HG02870 (cell line): ENCODE results near the gene ARFRP1.

Experiments used
- ATAC-seq: cut with Tn5 transposase; IDR thresholded peaks from one replicate; pipeline ENCODE4 v1.9.1; 2021; ENCODE audit warnings: mild to moderate bottlenecking, moderate library complexity; ENCODE audit not compliant: unreplicated experiment

ARFRP1 gene

DNA sequence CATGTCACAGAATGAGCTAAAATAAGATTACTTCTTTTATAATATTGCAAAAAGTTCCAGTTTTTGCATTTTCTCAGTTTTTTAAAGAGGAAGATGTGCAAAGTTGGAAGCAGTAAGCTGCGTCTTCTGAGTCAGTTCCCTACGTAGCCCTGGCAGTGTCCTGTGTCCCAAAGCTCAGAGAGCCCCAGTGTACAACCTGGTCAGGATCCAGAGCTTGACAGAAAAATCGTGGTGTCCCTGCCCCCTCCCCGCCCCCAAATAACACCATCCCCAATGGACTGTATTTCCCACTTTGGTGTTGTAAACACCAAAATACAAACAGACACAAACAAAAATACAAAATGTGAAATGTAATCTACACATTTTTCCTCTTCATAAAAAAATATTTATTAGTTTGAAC is 36.4 kb upstream of the ARFRP1 start:
- no peak for ATAC-seq

DNA sequence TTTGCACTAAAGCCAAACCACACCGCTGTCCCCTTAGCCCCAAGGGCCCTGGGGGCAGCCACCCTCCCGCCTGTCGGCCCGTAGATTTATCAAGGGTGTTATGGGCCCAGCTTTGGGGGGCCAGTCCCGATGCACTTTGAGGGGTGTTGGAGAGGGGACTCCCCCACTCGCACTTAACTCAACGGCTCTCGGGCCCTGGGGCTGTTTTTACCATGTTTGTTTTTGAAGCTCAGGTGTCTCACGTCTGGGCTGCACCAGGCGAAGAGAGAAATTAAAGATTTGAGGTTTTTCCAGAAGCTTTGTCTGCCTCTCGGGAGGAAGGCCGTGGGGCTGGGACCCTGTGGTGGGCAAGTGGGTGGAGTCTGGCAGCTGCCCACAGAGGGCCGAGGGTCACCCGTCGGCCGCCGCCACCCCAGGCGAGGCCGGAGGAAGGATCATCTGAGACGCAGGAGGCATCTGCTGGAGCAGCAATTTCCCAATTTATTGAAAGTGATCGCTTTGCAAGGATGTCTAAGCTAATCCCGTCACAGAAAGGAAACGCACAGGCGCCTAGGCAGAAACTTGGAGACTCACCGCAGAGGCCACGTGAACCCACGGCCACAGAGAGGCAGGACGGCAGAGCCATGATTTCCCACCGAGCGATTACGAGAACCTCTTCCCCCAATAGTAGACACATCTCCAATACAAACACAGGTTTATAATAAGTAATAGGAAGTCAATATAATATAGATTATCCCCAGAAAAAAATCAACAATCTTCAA is 35.6 kb upstream of the ARFRP1 start:
- ATAC-seq: no peak

DNA sequence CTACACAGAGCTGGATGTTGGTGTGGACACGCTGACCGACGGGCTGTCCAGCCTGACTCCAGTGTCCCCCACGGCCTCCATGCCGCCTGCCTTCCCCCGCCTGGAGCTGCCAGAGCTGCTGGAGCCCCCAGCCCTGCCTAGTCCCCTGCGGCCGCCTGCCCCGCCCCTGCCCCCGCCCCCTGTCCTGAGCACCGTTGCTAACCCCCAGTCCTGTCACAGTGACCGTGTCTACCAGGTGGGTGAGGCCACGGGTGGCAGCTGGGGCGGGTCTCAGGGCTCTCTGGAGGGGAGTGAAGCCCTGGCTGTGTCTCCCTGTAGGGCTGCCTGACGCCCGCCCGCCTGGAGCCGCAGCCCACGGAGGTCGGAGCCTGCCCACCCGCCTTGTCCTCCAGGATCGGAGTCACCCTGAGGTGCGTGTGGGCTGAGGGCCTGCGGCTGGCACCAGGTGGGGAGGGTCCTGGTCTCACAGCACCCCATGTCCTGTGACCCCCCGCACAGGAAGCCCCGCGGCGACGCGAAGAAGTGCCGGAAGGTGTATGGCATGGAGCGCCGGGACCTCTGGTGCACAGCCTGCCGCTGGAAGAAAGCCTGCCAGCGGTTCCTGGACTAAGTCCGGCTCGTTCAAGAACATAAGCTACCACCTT is 34.7 kb upstream of the ARFRP1 start:
- ATAC-seq: no peak

DNA sequence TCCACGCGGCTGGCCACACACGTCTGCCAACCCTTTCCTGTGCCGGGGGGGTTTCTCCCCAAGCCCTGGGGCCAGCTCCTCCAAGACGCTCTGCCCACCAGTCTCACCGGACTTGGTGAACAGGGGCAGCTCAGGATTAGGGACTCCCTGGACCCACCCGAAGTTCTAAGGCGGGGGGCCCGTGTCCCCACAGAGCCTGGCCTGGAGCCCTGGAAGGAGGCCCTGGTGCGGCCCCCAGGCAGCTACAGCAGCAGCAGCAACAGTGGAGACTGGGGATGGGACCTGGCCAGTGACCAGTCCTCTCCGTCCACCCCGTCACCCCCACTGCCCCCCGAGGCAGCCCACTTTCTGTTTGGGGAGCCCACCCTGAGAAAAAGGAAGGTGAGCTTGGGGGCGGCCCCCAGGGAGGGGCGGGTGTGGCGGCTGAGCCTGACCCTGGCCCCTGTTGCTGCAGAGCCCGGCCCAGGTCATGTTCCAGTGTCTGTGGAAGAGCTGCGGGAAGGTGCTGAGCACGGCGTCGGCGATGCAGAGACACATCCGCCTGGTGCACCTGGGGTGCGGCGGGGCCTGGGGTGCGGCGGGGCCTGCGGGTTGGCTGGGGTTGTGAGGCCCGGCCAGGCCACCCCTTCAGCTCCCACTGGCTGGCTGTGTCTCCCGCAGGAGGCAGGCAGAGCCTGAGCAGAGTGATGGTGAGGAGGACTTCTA is 34.1 kb upstream of the ARFRP1 start:
- ATAC-seq: no peak

DNA sequence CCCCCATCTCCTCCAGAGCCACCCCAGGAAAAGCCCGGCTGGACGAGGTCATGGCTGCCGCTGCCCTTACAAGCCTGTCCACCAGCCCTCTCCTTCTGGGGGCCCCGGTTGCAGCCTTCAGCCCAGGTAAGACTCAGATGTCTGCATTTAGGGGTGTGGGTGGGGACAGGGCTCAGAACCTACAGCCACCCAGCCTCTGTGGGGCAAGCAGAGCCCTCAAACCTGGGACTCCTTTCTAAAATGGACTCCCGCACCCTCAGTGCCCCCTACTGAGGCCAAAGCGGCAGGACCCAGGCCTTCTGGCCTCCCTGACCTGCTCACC is 33.5 kb upstream of the ARFRP1 start:
- ATAC-seq: no peak

DNA sequence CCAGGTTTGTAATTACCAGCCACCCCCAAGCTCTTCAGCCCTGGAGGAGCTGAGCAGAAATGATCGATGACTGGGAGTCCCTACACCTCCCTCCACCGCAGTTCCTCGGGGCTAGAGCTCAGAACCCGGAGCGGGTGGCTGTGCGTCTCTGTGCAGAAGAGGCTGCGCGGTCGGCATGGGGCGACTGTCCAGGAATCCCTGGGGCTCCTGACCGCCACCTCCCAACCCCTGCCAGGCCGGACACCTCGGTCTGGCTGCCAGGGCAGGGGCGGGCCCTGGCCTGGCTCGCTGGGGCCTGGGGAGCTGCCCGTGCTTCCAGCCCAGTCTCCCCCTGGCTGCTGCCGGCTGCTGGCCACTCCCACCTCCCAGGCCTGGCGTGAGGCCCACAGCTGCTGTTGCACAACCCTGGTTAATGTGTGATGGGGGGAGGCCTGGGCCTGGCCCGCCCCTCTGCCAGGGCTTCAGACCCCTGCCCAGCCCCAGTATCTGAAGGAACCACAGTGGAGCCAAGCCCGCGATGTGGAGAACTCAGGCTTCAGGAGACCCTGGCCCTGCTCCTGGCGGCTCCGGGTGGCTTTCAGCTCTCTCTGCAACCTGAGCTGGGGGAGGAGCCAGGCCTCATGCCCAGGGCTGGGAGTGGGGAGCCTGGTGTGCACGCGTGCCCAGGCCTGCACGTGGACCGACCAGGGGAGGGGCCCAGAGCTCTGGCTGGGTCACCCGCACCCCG is 33.0 kb upstream of the ARFRP1 start:
- ATAC-seq: no peak

DNA sequence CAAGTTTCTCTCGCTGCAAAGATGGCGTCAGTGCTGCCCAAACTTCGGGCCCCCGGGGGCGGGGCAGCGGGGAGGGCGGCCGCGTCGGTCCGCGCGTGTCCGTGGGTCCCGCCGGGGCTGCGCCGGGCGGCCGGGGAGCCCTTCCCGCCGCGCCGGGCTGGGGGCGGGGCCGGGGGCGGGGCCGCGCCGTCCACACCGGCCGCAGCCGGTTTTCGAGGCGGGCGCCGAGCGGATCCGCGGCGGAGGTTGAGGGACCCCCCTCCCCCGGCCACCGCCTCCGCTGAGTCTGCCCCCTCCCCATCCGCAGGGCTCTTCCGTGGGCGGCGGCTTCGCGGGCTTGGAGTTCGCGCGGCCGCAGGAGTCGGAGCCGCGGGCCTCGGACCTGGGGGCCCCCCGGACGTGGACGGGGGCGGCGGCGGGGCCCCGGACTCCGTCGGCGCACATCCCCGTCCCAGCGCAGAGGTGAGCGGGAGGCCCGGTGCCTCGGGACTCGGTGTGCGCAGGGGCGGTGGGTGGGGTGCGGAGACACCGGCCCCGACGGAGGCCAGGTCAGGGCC is 32.4 kb upstream of the ARFRP1 start:
- peak; percentile 11 for ATAC-seq

DNA sequence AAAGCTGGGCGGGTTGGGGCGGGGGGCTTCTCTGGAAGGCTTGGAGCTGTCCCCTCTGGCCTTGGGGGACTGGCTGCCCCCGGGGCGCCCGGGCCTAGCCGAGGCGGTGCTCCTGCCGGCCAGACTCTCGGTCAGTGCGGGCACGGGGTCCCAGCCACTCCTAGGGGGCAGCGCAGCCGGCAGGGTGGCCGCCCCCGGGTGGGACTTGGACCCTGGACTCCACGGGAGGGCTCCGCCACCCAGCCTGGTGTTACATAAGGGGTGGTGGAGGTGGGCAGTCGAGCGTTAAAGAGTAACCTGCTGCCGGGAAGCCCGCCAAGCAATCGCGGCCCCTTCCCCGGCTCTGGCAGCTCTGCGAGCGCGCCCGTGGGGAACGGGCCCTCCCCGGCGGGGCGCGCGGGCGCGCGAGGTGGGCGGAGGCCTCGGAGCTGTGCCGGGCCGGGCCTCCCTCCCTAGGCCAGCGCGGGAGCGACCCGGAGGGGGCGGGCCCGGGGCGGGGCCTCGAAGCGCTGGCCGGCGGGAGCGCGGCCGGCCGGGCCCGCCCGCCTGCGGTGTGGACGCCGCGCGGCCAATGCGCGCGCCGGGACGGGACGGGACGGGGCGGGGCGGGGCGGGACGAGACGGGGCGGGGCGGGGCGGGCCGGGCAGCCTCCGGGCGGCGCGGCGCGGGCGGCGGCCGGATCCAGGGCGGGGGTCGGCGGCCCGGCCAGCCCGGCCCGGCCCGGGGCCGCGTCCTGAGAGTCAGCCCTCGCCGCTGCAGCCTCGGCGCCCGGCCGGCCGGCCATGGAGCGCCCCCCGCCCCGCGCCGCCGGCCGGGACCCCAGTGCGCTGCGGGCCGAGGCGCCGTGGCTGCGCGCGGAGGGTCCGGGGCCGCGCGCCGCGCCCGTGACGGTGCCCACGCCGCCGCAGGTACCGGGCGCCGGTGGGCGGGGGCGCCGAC is 31.6 kb upstream of the ARFRP1 start, which contains the start of gene SLC2A4RG:
Gene SLC2A4RG, plus strand, starts transcription at position 647 of the 940 bp plus-strand sequence. Its CDS starts 137 bp downstream, at position 784.
- peak; percentile 40 for ATAC-seq

DNA sequence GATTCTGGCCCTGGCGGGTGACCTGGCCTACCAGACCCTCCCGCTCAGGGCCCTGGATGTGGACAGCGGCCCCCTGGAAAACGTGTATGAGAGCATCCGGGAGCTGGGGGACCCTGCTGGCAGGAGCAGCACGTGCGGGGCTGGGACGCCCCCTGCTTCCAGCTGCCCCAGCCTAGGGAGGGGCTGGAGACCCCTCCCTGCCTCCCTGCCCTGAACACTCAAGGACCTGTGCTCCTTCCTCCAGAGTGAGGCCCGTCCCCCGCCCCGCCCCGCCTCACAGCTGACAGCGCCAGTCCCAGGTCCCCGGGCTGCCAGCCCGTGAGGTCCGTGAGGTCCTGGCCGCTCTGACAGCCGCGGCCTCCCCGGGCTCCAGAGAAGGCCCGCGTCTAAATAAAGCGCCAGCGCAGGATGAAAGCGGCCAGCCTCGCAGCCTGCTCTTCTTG is 30.9 kb upstream of the ARFRP1 start:
- ATAC-seq: no peak

DNA sequence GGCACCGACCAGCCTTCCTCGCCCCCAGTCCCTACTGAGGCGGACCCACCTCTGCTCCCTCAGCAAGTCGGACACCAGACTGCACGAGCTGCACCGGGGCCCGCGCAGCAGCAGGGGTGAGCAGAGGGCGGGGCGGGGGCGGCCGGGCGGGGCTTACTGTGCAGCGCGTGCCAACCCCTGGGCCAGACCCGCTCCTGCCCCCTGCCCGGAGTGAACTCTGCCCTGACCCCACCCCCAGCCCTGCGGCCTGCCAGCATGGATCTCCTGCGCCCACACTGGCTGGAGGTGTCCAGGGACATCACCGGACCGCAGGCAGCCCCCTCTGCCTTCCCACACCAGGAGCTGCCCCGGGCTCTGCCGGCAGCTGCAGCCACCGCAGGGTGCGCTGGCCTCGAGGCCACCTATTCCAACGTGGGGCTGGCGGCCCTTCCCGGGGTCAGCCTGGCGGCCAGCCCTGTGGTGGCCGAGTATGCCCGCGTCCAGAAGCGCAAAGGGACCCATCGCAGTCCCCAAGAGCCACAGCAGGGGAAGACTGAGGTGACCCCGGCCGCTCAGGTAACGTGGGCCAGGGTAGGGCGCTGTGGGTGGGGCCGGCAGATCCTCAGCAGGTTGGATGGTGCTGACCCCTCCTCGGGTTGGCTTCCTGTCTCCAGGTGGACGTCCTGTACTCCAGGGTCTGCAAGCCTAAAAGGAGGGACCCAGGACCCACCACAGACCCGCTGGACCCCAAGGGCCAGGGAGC is 30.3 kb upstream of the ARFRP1 start:
- no peak for ATAC-seq

DNA sequence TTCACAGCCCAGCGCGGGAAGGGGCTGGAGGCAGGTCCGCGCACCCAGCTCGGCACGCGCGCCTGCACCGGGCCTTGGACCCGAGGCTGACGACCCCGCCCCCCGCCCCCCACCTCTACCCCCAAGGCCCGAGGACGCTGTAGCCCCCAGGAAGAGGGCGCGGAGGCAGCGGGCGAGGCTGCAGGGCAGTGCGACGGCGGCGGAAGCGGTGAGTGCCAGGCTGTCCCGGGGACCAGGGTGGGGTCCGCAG is 29.8 kb upstream of the ARFRP1 start:
- no peak for ATAC-seq

DNA sequence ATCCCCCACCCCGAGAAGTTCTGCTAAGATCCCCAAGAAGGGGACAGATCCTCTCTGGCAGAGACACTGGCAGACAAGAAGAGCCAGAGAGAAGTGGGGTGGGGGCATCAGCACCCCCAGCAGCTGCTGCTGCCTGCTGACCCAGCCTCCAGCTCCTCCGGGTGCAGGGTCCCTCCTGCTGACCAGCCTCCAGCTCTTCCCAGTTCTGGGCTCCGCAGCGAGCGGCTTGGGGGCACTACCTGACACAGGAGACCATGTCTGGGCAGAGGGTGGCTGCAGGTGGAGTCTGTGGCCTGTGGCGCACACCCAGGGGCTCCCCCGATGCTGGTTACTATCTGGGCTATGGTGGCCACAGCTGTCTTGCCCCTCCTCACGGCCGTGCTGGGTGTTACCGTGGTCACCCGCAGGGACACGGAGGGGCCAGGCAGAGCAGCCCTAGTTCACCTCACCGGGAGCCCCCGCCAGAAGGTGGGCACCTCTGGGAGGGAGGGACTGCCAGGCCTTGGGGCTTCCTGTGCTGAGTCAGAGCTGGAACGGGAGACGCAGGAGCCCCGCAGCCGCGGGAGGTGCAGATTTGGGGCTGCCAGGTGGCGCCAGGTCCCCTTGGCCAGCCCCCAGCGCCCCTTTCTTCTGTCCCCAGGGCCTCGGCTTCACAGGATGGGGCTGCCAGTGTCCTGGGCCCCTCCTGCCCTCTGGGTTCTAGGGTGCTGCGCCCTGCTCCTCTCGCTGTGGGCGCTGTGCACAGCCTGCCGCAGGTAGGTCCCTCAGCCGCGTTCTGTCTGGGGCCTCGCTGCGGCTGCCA is 29.3 kb upstream of the ARFRP1 start:
- ATAC-seq: no peak

DNA sequence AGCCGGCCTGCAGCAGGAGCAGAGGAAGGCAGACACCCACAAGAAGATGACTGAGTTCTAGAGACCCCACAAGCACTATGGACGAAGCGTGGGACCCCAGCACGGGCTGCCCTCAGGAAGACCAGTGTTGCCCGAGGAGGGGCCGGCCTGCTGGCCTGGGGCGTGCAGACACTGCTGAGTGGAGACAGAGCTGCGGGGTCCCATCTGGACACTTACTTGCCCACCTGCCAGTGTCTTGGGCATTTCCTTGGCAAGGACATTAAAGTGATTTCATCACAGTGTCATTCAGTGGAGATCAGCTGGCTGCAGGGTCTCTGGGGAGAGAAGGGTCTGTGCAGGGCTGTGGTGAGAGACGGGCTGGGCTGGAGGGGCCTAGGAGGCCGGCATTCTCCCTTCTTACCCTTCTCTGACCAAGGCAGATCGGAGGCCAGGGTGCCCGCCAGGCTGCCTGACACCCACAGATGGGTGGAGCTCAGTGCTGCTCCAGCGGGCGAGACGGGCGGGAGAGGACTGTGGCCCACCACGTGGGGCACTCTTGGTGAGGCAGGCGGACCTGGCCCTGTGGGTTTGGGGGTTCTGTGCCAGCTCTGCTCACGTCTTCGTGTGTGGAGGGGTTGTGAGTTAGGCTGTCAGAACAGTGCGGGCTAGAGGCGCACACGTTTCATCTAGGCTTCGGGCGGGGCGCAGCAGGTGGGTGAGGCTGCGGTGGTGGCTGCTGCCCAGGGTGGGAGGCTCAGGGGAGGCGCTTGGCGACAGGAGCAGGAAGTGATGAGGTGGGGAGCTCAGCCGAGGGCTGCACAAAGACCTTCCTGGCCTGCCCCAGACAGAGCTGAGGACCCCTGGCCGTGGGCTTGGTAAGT is 28.3 kb upstream of the ARFRP1 start, which contains the start of gene LIME1:
Gene LIME1, plus strand, starts transcription at position 806 of the 860 bp plus-strand sequence. CDS start 886 bp downstream, outside the sequence.
- ATAC-seq: no peak

DNA sequence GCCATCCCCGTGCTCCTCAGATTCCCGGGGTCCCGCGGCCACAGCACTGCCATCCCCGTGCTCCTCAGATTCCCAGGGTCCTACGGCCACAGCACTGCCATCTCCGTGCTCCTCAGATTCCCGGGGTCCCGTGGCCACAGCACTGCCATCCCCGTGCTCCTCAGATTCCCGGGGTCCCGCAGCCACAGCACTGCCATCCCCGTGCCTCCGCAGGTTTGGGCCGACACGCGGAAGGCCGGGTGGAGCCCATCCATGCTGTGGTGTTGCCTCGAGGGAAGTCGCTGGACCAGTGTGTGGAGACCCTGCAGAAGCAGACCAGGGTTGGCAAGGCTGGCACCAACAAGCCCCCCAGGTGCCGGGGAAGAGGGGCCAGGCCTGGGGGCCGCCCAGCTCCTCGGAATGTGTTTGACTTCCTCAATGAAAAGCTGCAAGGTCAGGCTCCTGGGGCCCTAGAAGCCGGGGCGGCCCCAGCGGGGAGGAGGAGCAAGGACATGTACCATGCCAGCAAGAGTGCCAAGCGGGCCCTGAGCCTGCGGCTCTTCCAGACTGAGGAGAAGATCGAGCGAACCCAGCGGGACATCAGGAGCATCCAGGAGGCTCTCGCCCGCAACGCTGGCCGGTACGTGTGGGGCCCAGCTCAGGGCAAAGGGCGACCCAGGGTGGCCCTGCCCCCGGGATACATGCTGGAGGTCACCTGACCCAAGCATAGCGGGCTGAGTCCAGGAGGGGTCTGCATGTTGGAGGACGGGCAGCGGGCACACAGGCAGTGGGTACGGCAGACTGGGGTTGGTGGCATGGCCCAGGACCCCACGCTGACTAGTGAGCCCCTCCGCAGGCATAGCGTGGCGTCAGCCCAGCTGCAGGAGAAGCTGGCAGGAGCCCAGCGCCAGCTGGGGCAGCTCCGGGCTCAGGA is 27.4 kb upstream of the ARFRP1 start:
- ATAC-seq: no peak

DNA sequence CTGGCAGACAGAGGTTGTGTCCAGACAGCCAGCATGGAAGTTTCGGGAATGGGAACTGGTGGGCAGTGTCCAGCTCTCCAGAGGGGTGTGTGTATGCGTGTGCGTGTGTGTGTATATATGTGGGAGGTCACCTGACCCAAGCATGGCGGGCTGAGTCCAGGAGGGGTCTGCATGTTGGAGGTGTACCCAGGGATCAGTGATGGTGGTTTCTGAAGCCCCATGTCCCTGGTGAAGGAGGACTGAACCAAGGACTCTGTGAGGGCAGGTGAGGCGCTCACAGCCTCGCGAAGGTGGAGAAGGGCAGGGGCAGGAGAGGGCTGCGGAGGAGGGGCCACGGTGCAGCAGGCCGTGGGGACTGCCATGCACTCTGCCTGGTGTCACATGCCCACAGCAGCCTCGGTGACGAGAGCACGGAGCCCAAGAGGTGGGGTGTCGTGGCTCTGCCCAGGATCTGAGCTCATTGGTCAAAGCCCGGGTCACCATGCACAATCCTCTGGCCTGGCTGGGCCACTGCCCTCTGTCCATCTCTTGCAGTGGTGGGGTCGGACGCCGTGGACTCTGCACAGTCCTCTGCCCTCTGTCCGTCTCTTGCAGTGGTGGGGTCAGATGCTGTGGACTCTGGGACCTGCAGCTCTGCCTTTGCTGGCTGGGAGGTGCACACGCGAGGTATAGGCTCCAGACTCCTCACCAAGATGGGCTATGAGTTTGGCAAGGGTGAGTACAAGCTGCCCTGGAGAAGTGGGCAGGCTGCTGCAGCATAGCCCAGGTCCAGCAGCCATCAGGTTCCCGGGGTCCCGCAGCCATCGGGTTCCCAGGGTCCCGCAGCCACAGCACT is 26.6 kb upstream of the ARFRP1 start:
- no peak for ATAC-seq
